AG09319 (cell line): ENCODE data around the gene MTHFS.

Experiments
- DNase-seq: peaks from one replicate; pipeline ENCODE4 v3.0.0-alpha.2; 2010; ENCODE audit warnings: low read depth; ENCODE audit errors: extremely low read depth
- TF ChIP-seq, protein P1 (sequence below): IDR thresholded peaks from 2 replicates; pipeline ENCODE4 v1.5.1; 2011; ENCODE audit warnings: low read depth, mild to moderate bottlenecking, inconsistent platforms, low read length, moderate library complexity

MTHFS gene

GRCh38 chr15:79844221-79844620, 52.6 kb downstream of the MTHFS start:
- TF ChIP-seq, protein P1, sequence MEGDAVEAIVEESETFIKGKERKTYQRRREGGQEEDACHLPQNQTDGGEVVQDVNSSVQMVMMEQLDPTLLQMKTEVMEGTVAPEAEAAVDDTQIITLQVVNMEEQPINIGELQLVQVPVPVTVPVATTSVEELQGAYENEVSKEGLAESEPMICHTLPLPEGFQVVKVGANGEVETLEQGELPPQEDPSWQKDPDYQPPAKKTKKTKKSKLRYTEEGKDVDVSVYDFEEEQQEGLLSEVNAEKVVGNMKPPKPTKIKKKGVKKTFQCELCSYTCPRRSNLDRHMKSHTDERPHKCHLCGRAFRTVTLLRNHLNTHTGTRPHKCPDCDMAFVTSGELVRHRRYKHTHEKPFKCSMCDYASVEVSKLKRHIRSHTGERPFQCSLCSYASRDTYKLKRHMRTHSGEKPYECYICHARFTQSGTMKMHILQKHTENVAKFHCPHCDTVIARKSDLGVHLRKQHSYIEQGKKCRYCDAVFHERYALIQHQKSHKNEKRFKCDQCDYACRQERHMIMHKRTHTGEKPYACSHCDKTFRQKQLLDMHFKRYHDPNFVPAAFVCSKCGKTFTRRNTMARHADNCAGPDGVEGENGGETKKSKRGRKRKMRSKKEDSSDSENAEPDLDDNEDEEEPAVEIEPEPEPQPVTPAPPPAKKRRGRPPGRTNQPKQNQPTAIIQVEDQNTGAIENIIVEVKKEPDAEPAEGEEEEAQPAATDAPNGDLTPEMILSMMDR, result no peak
- DNase-seq, result no peak

DNA sequence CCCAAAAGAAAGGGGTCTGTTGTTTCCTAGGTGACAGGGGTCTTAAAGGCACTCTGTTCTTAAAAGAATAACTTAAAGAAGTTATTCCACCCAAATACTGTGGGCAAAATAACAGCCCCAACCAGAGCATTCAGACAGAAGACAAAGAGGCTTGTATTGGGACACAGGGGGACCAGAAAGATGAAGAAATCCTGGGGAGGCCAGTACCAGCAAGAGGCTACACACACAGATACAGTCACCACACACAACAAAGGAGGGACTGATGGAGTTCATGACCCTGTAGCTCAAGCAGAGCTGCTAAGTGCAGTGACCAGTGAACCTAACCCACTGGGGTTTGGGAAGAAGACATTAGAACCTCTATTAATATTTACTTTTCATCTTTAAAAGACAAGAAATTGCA, 59.0 kb downstream of the MTHFS start:
- DNase-seq, result no peak
- TF ChIP-seq, protein P1, result no peak

DNA sequence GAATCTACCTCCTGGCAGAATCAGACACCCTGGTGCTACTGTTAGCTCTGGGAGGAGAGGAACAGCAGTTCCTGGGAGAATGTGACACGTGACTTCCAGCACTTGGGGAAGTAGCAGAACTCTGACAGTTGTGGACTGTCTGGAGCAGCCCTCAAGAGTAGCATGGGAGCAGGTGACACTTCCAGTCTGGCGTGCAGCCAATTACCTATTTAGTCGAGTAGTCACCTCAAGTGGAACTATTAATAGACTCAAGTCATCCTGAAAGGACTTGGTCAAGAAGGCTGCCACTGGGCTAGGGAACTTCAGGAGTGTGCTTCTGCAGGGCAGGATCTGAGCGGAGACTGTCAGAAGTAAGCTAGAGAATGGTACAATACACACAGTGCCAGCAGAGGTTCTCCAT, 62.3 kb downstream of the MTHFS start:
- no peak for DNase-seq
- TF ChIP-seq, protein P1, result no peak

DNA sequence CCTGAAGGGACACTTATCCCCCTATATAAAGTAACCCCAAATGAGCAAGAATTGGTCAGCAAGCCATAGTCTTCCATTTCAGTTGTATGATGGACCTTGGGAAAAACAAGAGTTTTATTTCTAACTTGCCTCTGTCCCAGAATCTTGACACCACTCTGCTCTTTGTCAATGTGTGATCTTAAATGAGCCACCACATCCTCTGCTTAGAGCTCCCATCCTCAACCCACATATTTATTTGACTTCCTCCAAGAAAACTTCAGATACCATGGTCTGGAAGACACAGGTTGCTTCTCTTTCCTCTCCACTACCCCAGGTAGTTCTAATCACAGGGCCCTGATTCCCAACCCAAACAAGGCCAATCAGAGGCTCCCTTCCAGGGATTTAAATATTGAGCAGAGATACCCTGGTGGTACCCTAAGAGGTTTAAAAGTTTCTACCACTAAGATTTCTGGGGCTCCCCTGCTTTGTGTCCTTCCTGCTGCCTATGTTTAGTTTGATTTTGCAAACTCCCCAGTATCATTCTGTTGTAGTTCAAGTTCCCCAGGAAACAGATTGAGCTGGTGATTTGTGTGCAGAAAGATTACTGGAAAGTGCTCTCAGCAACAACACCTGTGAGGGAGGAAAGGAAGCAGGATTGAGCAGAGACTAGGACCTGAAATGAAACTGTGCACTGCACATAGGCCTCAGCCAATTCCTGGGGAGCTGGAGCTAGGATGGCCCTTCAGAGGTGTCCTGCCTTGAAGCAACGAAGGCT, 64.3 kb downstream of the MTHFS start:
- TF ChIP-seq, protein P1, result no peak
- no peak for DNase-seq

DNA sequence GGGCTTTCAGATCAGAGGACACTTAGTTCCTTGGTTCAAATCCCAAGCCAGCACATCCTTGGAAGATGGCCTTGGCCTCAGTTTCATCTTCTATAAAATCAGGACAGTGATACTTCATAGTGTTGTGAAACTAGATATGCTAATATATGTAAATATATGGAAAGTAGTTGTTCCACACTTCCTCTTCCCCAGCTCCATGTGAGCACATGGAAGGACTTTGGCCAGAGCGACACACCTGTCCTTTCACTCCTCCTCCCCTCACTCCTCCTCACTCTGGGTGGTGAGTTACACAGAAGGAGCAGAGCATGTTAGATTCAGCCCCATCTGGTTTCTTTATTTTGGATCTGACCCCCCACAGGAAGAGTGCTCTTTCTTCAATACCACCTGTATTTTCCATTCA, 65.2 kb downstream of the MTHFS start:
- DNase-seq, result no peak
- TF ChIP-seq, protein P1, result no peak

GRCh38 chr15:79829950-79830349, 66.9 kb downstream of the MTHFS start:
- TF ChIP-seq, protein P1, result no peak

DNA sequence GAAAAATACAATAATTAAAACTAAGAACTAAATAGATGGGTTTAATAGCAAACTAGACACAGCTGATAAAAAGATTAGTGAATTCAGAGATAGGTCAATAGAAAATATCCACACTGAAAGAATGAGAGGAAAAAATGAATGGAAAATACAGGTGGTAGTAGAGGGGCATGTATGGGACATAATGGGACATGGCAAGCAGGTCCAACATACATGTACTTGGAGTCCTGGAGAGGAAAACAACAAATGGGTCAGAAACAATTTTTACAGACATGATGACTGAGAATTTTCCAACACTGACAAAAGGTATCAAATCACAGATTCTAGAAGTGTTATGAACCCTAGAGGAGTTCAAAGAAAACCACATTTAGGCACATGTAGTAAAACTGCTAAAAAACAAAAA, 68.4 kb downstream of the MTHFS start:
- TF ChIP-seq, protein P1, result no peak
- DNase-seq, result no peak

More at GRCh38 chr15:79829950-79830349, 66.9 kb downstream of the MTHFS start:
- no peak for DNase-seq
